VCaP (cell line): Measurements from ENCODE around the gene FAM83B.
"Not testable (repeated sequence)": the region's sequence is repeated elsewhere in the genome, so short reads cannot be mapped to it uniquely, and the experiment has no call there.

Source experiments
- H3K27ac ChIP-seq: fragments of 450-650 bp; 2 replicates; pipeline ENCODE4 v1.5.1; 2017
- TF ChIP-seq, protein P1 (sequence below): fragments of 450-650 bp; conservative IDR thresholded peaks from 2 replicates; pipeline ENCODE4 v1.5.1; 2017; ENCODE audit warnings: mild to moderate bottlenecking, moderate library complexity

FAM83B gene, protein sequence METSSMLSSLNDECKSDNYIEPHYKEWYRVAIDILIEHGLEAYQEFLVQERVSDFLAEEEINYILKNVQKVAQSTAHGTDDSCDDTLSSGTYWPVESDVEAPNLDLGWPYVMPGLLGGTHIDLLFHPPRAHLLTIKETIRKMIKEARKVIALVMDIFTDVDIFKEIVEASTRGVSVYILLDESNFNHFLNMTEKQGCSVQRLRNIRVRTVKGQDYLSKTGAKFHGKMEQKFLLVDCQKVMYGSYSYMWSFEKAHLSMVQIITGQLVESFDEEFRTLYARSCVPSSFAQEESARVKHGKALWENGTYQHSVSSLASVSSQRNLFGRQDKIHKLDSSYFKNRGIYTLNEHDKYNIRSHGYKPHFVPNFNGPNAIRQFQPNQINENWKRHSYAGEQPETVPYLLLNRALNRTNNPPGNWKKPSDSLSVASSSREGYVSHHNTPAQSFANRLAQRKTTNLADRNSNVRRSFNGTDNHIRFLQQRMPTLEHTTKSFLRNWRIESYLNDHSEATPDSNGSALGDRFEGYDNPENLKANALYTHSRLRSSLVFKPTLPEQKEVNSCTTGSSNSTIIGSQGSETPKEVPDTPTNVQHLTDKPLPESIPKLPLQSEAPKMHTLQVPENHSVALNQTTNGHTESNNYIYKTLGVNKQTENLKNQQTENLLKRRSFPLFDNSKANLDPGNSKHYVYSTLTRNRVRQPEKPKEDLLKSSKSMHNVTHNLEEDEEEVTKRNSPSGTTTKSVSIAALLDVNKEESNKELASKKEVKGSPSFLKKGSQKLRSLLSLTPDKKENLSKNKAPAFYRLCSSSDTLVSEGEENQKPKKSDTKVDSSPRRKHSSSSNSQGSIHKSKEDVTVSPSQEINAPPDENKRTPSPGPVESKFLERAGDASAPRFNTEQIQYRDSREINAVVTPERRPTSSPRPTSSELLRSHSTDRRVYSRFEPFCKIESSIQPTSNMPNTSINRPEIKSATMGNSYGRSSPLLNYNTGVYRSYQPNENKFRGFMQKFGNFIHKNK

DNA sequence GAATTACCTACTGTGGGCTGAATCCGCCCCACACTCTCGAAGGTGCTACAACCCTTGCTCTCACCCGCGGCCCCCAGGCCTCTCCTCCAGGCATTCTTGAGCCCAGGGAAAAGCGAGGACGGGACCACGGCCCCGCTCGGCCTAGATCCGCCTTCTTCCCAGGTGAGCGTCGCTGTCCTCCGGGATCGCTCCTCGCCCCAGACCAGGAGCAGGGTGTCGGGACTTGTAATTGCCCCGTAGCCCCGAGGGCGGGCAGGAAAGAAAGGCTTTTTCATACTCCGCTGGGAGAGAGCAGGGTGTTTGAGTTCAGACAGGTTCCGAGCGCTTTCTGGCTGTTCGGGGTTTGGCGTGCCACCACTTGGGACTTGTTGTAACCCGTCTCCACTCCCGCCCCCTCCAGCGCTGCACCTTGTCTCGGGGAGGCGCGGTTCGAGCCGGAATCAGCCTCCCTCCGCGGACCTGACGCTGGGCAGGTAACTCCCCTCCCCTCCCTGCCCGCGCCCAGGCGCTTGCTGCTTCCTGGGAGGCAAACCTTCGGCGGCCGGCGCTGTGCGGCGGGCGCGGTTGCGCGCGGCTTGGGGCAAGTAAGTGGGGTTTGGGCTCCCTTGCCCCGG lies at the start of gene FAM83B:
TSS of gene FAM83B (plus strand) at position 529 of the 614 bp plus-strand sequence. CDS start 23,476 bp downstream, outside the sequence.
- no peak within 1 kb of the TSS for H3K27ac ChIP-seq
- TF ChIP-seq, protein P1, sequence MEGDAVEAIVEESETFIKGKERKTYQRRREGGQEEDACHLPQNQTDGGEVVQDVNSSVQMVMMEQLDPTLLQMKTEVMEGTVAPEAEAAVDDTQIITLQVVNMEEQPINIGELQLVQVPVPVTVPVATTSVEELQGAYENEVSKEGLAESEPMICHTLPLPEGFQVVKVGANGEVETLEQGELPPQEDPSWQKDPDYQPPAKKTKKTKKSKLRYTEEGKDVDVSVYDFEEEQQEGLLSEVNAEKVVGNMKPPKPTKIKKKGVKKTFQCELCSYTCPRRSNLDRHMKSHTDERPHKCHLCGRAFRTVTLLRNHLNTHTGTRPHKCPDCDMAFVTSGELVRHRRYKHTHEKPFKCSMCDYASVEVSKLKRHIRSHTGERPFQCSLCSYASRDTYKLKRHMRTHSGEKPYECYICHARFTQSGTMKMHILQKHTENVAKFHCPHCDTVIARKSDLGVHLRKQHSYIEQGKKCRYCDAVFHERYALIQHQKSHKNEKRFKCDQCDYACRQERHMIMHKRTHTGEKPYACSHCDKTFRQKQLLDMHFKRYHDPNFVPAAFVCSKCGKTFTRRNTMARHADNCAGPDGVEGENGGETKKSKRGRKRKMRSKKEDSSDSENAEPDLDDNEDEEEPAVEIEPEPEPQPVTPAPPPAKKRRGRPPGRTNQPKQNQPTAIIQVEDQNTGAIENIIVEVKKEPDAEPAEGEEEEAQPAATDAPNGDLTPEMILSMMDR = no peak

DNA sequence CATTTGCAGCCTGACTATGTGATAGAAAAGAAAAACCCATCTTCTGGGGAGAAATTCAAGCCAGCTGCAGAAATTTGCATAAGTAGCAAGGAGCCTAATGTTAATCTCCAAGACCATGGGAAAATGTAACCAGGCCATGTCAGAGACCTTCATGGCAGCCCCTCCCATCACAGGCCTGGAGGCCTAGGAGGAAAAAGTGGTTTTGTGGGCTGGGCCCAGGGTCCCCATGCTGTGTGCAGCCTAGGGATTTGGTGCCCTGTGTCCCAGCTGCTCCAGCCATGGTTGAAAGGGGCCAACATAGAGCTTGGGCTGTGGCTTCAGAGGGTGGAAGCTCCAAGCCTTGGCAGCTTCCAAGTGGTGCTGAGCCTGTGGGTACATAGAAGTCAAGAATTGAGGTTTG lies 49.7 kb upstream of the FAM83B start:
- not testable (repeated sequence) for H3K27ac ChIP-seq

DNA sequence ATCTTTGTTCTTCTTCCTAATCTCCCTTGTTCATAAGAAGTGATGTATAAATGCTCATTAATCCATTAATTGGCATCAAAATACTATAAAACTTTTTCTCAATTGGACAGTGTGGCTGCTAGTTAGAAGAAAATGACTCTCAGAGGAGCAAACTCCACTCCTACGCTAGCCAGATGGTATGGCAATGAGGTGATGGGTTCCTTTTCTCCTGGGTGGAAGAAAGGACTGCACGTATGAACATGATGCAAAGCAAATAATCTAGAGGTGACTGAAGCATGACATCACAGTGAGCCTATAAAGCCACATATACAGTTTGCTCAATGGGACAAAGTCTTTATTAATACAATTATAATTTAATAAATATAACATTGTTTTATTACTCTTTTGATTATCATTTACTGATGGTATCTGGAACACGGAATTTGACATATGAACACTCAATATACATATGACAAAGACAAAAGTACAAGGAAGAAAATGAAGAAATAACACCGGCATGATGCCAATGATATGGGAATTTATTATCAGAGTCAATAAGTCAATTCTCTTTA lies 46.4 kb upstream of the FAM83B start:
- TF ChIP-seq, protein P1 = no peak
- no peak overlapping the region for H3K27ac ChIP-seq

DNA sequence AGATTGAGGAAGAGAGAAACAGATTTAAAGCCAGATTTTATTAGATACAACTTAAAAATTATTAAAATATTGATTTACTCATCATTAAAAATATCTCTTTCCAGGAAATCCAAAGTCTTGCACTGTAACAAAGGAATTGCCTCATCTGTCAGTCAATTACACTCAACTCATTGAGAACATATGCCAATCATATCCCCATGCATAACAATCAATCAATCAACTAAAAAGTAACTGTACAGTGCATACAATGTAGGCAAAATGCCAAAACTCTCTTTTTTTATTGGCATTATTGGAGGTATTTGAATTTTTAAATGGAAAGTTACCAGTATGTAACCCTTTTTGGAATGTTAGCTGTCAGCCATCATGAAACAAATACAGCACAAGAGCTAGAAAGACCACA lies 45.3 kb upstream of the FAM83B start:
- no peak overlapping the region for H3K27ac ChIP-seq
- TF ChIP-seq, protein P1 = no peak

DNA sequence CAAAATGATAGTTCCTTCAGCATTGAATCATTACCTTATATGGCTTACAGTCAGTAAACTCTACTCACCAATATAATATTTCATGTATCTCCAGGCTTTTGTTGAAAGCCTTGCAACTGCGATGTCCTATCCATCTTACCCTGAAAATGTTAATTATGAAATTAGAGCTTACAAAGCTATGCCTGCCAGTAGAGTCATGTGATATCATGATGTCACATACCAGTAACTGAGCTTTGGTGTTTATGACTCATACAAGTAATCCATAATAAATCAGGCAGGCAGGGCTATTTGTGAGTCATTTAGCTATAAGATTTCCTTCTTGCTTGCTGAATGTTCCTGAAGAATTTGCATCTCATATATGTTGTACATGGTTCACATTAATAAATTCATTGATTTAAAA lies 44.9 kb upstream of the FAM83B start:
- TF ChIP-seq, protein P1 = no peak
- H3K27ac ChIP-seq = no peak overlapping the region

DNA sequence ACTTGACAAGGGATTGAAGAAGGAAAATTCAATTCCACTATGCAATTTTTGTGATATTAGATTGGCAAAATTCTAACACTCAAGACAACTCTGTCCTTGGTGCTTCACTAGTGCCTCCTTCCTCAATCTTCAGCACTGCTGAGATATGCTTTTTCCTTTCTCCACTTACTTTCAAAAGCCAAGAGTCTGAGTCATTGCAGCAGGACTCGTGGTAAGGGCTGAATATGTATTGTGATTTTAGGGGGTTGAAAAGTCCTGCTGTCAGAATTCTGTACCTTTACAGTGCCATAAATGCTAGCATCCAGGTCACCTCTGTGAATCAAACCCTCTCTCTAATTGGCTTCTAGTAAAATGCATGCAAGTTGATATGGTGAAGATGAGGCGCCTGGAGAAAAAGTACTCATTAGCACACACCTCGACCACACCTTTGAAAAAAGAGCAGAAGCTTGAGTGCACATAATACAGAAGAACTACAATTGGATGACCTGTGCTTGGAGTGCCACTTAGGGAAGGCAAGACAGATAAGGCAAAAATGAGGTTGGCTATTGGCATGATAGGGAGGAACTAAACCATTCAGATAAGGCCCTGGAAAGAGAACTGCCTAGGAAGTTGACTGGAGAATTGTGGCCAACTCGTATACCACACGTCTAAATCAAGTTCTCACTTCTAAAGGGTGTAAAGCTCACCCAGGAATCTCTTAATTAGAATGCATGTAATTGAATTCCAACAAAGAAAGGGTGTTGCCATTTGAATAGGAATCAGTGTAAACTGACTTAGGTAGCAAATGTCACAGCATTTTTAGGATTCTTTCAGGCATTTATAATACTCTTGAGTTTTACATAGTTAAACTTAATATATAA lies 43.6 kb upstream of the FAM83B start:
- H3K27ac ChIP-seq = no peak overlapping the region
- TF ChIP-seq, protein P1 = no peak

DNA sequence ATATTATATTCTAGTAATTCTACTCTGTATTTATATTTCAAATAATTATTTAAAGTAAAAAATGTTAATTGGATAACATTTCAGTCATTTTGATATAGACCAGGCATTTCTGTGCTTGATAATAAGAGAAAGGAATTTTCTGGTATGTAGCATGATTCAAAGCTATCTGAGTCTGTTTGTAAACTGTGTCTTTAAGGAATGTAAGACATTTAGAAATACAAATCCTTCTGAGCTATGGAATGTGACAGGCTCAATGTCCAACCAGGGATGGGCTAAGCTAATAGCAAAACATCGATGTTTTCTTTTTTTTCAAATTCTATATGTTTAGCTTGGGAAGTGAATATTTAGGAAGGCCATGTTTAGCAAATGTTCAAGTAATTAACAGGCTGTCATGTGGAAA lies 41.5 kb upstream of the FAM83B start:
- TF ChIP-seq, protein P1 = no peak
- no peak overlapping the region for H3K27ac ChIP-seq
